ENCODE measurements around the gene CELA2B.

The CELA2B gene

GRCh38 chr1:15451014-15451722 is 24.7 kb upstream of the CELA2B start:
- in situ Hi-C loops (cut with MboI; ENCODE audit: low pct_unique_long_range_greater_than_20kb, low sequenced_read_pairs, unreplicated experiment), result no loop called here
- no peak for TF ChIP-seq CTCF (IDR thresholded peaks at IDR 0.05; ENCODE audit: extremely low read depth, insufficient read depth, missing control alignments)
- no peak for DNase-seq (ENCODE audit: low spot score)

GRCh38 chr1:15452216-15452615 is 23.7 kb upstream of the CELA2B start:
- no peak for DNase-seq (ENCODE audit: low spot score)
- no peak for TF ChIP-seq CTCF (IDR thresholded peaks at IDR 0.05; ENCODE audit: extremely low read depth, insufficient read depth, missing control alignments)
- in situ Hi-C loops (cut with MboI; ENCODE audit: low pct_unique_long_range_greater_than_20kb, low sequenced_read_pairs, unreplicated experiment), result no loop called here

- DNase-seq (ENCODE audit: low spot score), result no peak
- in situ Hi-C loops (cut with MboI; ENCODE audit: low pct_unique_long_range_greater_than_20kb, low sequenced_read_pairs, unreplicated experiment), result no loop called here
- no peak for TF ChIP-seq CTCF (IDR thresholded peaks at IDR 0.05; ENCODE audit: extremely low read depth, insufficient read depth, missing control alignments)
These were observed 22.9 kb upstream of the CELA2B start for GRCh38 chr1:15452866-15453571.

GRCh38 chr1:15453734-15454133 is 22.2 kb upstream of the CELA2B start:
- in situ Hi-C loops (cut with MboI; ENCODE audit: low pct_unique_long_range_greater_than_20kb, low sequenced_read_pairs, unreplicated experiment), result no loop called here
- no peak for DNase-seq (ENCODE audit: low spot score)
- no peak for TF ChIP-seq CTCF (IDR thresholded peaks at IDR 0.05; ENCODE audit: extremely low read depth, insufficient read depth, missing control alignments)

- no peak for TF ChIP-seq CTCF (IDR thresholded peaks at IDR 0.05; ENCODE audit: extremely low read depth, insufficient read depth, missing control alignments)
- in situ Hi-C loops (cut with MboI; ENCODE audit: low pct_unique_long_range_greater_than_20kb, low sequenced_read_pairs, unreplicated experiment), result no loop called here
- no peak for DNase-seq (ENCODE audit: low spot score)
These were observed 21.6 kb upstream of the CELA2B start for GRCh38 chr1:15454256-15454655.

- in situ Hi-C loops (cut with MboI; ENCODE audit: low pct_unique_long_range_greater_than_20kb, low sequenced_read_pairs, unreplicated experiment), result no loop called here
- no peak for DNase-seq (ENCODE audit: low spot score)
- TF ChIP-seq CTCF (IDR thresholded peaks at IDR 0.05; ENCODE audit: extremely low read depth, insufficient read depth, missing control alignments), result no peak
These were observed 20.4 kb upstream of the CELA2B start for GRCh38 chr1:15455522-15455921.

Measured in GM13977 (cell line).